ENCODE data around the gene DDT.
A peak's percentile ranks its signal among the peaks of the same experiment; 100 is the strongest.
"Not testable (repeated sequence)": the region's sequence is repeated elsewhere in the genome, so short reads cannot be mapped to it uniquely, and the experiment has no call there.

DDT gene

DNA sequence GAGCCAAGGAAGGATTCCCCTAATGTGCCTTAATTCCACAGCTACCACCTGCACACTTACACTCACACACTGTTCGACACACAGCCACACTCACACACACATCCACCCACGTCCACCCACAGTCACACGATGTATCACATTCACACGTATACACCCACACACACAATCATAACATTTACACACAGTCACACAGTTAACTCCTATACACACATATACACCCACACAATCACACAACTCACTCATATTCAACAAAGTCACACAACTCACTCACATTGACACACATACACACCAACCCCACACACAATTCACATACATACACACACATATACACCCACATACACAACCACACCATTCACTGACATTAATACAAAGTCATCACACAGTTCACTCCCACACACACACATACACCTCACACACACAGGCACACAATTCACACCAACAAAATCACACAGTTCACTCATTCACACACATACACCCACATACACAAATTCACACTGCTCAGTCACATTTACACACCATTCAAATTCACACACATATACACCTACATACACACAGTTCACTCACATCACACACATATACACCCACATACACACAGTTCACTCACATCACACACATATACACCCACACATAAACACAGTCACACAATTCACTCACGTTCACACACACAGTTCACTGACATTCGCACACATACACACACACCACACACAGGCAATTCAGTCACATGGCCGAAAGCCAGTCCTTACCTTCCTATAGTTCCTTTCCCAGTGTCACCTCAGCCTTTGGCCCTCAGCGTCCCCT, 19.8 kb downstream of the DDT start:
- H3K27me3 ChIP-seq (replicated peaks); in situ Hi-C loops (cut with HindIII; ENCODE audit: low pct_ligation_motif_present, low sequenced_read_pairs); DNase-seq; H3K27ac ChIP-seq; H3K36me3 ChIP-seq (replicated peaks); H3K4me3 ChIP-seq (ENCODE audit: low read depth, low read length): not testable (repeated sequence)

DNA sequence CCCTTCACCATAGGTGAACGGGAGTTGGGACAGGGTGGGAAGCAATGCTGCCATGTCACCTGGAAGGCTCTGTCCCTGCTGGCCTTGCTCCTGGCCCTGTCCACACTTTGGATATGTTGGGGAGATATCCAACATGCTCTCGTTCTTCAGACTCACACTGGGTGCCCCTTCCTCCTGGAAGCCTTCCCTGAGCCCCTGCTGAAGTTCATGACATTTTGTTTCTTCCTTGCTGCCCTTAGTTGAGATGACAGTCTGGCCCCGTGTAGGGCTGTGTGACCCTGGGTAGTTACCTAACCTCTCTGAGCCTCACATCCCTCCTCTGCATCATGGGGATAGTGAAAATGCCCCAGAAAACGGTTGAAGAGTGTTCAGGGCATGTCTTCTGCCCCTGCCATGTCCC, 20.8 kb downstream of the DDT start:
- H3K4me3 ChIP-seq (ENCODE audit: low read depth, low read length); H3K27ac ChIP-seq; H3K36me3 ChIP-seq (replicated peaks); H3K27me3 ChIP-seq (replicated peaks); DNase-seq; in situ Hi-C loops (cut with HindIII; ENCODE audit: low pct_ligation_motif_present, low sequenced_read_pairs): not testable (repeated sequence)

DNA sequence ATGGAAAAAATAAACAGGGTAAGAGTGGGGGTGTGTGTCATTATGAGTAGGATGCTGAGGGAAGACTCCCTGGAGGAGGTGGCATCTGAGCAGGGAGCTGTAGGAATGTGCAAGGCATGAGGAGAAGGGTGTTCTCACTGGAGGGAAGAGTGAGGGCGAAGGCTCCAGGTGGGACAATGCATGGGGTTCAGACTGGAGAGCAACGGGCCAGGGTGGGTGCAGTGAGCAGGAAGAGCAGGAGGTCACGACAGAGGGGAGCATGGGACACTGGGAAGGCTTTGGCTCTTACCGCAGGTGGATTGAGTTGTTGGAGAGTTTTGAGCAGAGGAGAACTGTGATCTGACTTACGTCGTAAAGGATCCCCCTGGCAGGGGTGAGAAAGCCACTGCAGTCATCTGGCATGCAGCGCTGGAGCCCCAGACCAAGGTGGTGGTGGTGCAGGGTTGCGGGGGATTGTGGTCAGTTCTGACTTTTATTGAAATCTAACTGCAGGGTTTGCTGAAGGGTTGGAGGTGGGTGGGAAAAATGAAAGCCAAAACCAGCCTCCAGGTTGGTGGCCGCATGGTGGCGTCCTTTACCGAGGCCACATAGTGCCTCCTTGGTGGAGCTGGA, 21.3 kb downstream of the DDT start:
- H3K36me3 ChIP-seq (replicated peaks); H3K27me3 ChIP-seq (replicated peaks); in situ Hi-C loops (cut with HindIII; ENCODE audit: low pct_ligation_motif_present, low sequenced_read_pairs): not testable (repeated sequence)

DNA sequence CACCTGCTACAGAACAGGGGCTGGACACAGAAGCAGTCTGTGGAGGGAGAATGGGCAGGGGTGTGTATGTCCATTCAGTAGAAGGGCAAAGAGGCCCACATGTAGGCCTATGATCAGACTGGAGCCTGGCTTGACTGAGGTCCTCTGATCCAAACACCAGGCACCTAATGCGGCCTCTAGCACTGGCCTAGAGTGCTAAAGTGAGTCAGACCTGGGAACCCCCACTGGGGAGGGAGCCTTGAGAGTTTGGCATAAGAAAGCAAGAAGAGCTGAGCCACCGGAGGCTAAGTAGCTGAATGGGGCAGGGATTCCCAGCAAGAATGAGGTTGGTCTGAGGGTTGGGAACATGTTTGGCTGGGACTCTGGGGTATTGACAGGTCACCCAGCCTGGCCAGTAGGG, 22.9 kb downstream of the DDT start:
- H3K36me3 ChIP-seq (replicated peaks); H3K27me3 ChIP-seq (replicated peaks); H3K4me3 ChIP-seq (ENCODE audit: low read depth, low read length); H3K27ac ChIP-seq; in situ Hi-C loops (cut with HindIII; ENCODE audit: low pct_ligation_motif_present, low sequenced_read_pairs): not testable (repeated sequence)
- DNase-seq: peak; percentile 35

More for the DNA sequence above, 21.3 kb downstream of the DDT start:
- H3K27ac ChIP-seq; DNase-seq; H3K4me3 ChIP-seq (ENCODE audit: low read depth, low read length): not testable (repeated sequence)

DNA sequence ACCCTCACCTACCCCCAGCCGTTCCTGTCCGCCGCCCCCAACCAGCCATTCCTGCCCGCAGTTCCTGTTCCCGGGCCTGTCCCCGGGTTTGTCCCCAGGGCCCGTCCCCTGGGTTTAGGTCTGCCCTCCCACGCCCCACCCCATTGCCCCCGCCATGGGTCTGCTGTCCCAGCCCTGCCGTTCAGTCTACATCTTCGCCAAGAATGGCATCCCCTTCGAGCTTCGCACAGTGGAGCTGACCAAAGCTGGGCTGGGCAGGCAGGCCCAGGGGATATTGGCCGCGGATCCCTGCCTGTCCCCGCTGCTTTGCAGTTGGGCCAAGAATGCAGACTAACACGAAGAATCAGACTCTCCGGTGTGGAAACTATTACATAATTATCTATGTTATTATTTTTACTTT, 24.5 kb downstream of the DDT start:
- H3K27ac ChIP-seq; DNase-seq; H3K36me3 ChIP-seq (replicated peaks); H3K27me3 ChIP-seq (replicated peaks); in situ Hi-C loops (cut with HindIII; ENCODE audit: low pct_ligation_motif_present, low sequenced_read_pairs); H3K4me3 ChIP-seq (ENCODE audit: low read depth, low read length): not testable (repeated sequence)

DNA sequence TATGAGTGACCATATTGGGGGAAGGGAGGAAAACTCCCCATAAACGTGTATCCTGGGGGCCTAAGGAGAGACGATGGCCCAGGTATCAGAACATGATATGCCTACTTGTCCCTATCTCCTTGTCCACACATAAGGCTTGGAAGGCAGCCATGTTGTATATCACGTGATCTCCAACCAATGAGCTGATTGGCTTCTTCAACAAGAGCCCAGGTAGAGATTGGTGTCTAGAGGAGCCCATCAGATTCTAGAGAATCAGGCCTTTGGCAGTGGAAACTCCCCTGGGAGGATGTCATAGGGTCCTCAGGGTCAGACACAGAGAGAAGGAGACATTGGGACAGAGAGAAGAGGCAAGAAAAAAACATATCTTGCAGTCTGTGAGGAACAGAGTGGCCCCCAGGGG, 26.9 kb downstream of the DDT start:
- H3K27ac ChIP-seq; H3K27me3 ChIP-seq (replicated peaks); H3K36me3 ChIP-seq (replicated peaks); in situ Hi-C loops (cut with HindIII; ENCODE audit: low pct_ligation_motif_present, low sequenced_read_pairs); DNase-seq; H3K4me3 ChIP-seq (ENCODE audit: low read depth, low read length): not testable (repeated sequence)

DNA sequence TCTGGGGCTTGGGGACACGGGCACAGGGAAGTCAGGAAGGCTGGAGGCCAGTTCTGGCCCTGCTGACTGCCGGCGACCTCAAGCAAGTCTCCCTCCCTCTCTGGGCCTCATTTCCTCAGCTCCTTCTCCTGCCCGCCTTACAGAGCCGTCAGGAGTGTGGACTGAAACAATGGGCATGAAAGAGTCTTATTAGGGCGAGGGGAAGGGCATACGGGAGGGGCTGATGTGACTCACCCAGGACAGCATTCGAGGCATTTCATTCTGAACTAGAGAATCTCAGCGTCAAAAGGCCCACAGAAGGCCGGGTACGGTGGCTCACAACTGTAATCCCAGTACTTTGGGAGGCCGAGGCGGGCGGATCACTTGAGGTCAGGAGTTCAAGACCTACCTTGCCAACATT, 34.1 kb downstream of the DDT start:
- H3K4me3 ChIP-seq (ENCODE audit: low read depth, low read length); H3K36me3 ChIP-seq (replicated peaks); DNase-seq; H3K27me3 ChIP-seq (replicated peaks); H3K27ac ChIP-seq; in situ Hi-C loops (cut with HindIII; ENCODE audit: low pct_ligation_motif_present, low sequenced_read_pairs): not testable (repeated sequence)

DNA sequence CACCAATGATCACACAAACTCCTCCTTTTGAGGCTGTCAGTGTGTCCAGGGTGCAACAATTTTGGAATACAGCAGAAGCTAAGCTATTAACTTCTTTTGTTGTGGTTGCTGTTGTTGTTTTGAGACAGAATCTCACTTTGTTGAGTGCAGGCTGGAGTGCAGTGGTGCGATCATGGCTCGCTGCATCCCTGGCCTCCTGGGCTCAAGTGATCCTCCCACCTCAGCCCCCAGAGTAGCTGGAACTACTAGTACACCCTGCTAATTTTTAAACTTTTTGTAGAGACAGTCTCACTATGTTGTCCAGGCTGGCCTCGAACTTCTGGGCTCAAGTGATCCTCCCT, 35.3 kb downstream of the DDT start:
- no peak for DNase-seq
- TF ChIP-seq, protein P1, sequence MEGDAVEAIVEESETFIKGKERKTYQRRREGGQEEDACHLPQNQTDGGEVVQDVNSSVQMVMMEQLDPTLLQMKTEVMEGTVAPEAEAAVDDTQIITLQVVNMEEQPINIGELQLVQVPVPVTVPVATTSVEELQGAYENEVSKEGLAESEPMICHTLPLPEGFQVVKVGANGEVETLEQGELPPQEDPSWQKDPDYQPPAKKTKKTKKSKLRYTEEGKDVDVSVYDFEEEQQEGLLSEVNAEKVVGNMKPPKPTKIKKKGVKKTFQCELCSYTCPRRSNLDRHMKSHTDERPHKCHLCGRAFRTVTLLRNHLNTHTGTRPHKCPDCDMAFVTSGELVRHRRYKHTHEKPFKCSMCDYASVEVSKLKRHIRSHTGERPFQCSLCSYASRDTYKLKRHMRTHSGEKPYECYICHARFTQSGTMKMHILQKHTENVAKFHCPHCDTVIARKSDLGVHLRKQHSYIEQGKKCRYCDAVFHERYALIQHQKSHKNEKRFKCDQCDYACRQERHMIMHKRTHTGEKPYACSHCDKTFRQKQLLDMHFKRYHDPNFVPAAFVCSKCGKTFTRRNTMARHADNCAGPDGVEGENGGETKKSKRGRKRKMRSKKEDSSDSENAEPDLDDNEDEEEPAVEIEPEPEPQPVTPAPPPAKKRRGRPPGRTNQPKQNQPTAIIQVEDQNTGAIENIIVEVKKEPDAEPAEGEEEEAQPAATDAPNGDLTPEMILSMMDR (IDR thresholded peaks at IDR 0.05; ENCODE audit: low read depth, low read length, missing control alignments): no peak
- no peak overlapping the region for H3K4me3 ChIP-seq (ENCODE audit: low read depth, low read length)
- in situ Hi-C loops (cut with HindIII; ENCODE audit: low pct_ligation_motif_present, low sequenced_read_pairs): no loop called here
- H3K27ac ChIP-seq: no peak overlapping the region
- H3K36me3 ChIP-seq (replicated peaks): no peaks in the 10 kb centered on the region
- H3K27me3 ChIP-seq (replicated peaks): no peaks in the 10 kb centered on the region

DNA sequence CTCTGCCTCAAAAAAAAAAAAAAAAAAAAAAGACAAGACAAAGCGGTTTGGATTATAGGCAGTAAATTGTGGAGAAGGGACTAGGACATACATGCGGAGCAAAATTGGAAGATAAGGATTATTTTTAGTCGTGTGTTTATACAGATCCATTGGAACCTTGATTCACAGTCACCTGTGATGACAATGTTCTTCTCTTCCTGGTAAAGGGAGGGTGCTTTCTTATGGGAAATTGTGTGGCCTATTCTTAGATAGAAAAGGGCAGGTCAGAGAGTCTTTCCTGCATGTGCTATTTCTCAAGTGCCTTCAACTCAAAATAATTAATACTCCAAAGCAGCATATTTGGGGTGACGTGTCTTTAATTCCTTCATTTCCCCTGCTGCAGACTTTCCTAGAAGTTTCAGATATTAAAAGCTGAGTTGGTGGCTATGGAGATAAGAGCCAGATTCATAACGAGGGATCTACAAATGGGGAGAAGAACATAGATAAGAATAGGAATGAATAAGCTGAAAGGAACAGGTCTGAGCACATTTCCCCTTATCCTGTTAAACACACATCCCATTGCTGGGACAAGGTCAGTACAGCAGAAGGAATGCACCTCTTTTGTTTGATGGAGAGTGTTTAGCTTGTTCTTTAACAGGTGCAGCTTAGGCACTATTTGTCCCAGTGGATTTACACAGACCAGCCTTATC, 35.8 kb downstream of the DDT start:
- H3K4me3 ChIP-seq (ENCODE audit: low read depth, low read length): no peak overlapping the region
- no peak overlapping the region for H3K27ac ChIP-seq
- in situ Hi-C loops (cut with HindIII; ENCODE audit: low pct_ligation_motif_present, low sequenced_read_pairs): no loop called here
- H3K27me3 ChIP-seq (replicated peaks): no peaks in the 10 kb centered on the region
- DNase-seq: no peak
- no peaks in the 10 kb centered on the region for H3K36me3 ChIP-seq (replicated peaks)
- TF ChIP-seq, protein P1 (IDR thresholded peaks at IDR 0.05; ENCODE audit: low read depth, low read length, missing control alignments): no peak

Measured in brain microvascular endothelial cell (primary cell).